Thoracic aorta (tissue), 2 donors: ENCODE results near the gene SLC5A8. TPM values are rescaled to one million over a fixed set of nuclear protein-coding genes. Genes with fewer than 3 reads are reported as not detected.

Experiments
- ATAC-seq: fragments of 150-250 bp; one replicate; pipeline ENCODE4 v1.8.0; 2017; ENCODE audit warnings: low read depth; ENCODE audit not compliant: insufficient number of reproducible peaks, low FRiP score
- DNase-seq: peaks from one replicate; pipeline ENCODE4 v3.0.0-alpha.2; 2020; ENCODE audit warnings: low spot score
- H3K27ac ChIP-seq, 2 donors: fragments of 200-600 bp; sonication (generic); 1 replicate in 1 of 2; 2 replicates in 1 of 2; pipeline ENCODE4 v1.5.1; 2016; ENCODE audit warnings: mild to moderate bottlenecking in 2 of 2, moderate library complexity in 2 of 2
- H3K27me3 ChIP-seq: fragments of 200-600 bp; sonication (generic); replicated peaks from 2 replicates; pipeline ENCODE4 v1.6.0; 2016; ENCODE audit warnings: mild to moderate bottlenecking; ENCODE audit not compliant: insufficient read depth
- H3K36me3 ChIP-seq: fragments of 200-600 bp; sonication (generic); one replicate; pipeline ENCODE4 v1.5.1; 2016
- H3K4me1 ChIP-seq, 2 donors: fragments of 200-600 bp; sonication (generic); 1 replicate in 1 of 2; 2 replicates in 1 of 2; pipeline versions ENCODE4 v1.5.1 to v1.6.0; 2016; ENCODE audit warnings: low read depth in 2 of 2, mild to moderate bottlenecking in 1 of 2; ENCODE audit not compliant: control insufficient read depth in 1 of 2
- H3K4me3 ChIP-seq: fragments of 200-600 bp; sonication (generic); 2 replicates; pipeline ENCODE4 v1.5.1; 2016; ENCODE audit warnings: mild to moderate bottlenecking
- H3K9me3 ChIP-seq: fragments of 200-600 bp; sonication (generic); 2 replicates; pipeline ENCODE4 v1.5.1; 2016
- CTCF ChIP-seq: fragments of 200-600 bp; sonication (generic); IDR thresholded peaks from one replicate; pipeline ENCODE4 v1.5.1; 2019; ENCODE audit warnings: antibody characterized with exemption
- total RNA-seq, 2 donors: library from RNA; depleted of rRNA; stranded (reverse); fragments of >200 nt; gene quantifications; one replicate each; pipeline versions ENCODE4 v1.1.0 to v1.2.3, GENCODE V29; 2016

SLC5A8 gene
- total RNA-seq, 2 donors from 2014 or later: not detected

GRCh38 chr12:101174541-101174940, 35.5 kb downstream of the SLC5A8 start:
- H3K27ac ChIP-seq: no peak overlapping the region
- H3K36me3 ChIP-seq: no peaks in the 10 kb centered on the region
- TF ChIP-seq CTCF: no peak
- no peaks in the 10 kb centered on the region for H3K27me3 ChIP-seq
- ATAC-seq (no peak), DNase-seq (no peak)
- H3K4me1 ChIP-seq: no peaks in the 10 kb centered on the region
- H3K9me3 ChIP-seq: no peaks in the 10 kb centered on the region
- H3K4me3 ChIP-seq: no peak overlapping the region

GRCh38 chr12:101173197-101173749, 36.8 kb downstream of the SLC5A8 start:
- Histone ChIP-seq H3K27me3 (no peaks in the 10 kb centered on the region), H3K9me3 (no peaks in the 10 kb centered on the region), H3K36me3 (no peaks in the 10 kb centered on the region), H3K27ac (no peak overlapping the region), H3K4me1 (no peaks in the 10 kb centered on the region), H3K4me3 (no peak overlapping the region)
- ATAC-seq (no peak), DNase-seq (no peak)
- TF ChIP-seq CTCF: no peak

GRCh38 chr12:101172316-101172715, 37.7 kb downstream of the SLC5A8 start:
- Histone ChIP-seq H3K4me1 (no peaks in the 10 kb centered on the region), H3K27me3 (no peaks in the 10 kb centered on the region), H3K4me3 (no peak overlapping the region), H3K9me3 (no peaks in the 10 kb centered on the region), H3K27ac (no peak overlapping the region), H3K36me3 (no peaks in the 10 kb centered on the region)
- ATAC-seq (no peak), DNase-seq (no peak)
- no peak for TF ChIP-seq CTCF

- DNase-seq (no peak), ATAC-seq (no peak)
- TF ChIP-seq CTCF: no peak
- Histone ChIP-seq H3K27ac (no peak overlapping the region), H3K36me3 (no peaks in the 10 kb centered on the region), H3K27me3 (no peaks in the 10 kb centered on the region), H3K9me3 (no peaks in the 10 kb centered on the region), H3K4me1 (no peaks in the 10 kb centered on the region), H3K4me3 (no peak overlapping the region)
These were observed 42.0 kb downstream of the SLC5A8 start for GRCh38 chr12:101168001-101168400.

GRCh38 chr12:101166866-101167265, 43.2 kb downstream of the SLC5A8 start:
- Histone ChIP-seq H3K27me3 (no peaks in the 10 kb centered on the region), H3K4me3 (no peak overlapping the region), H3K27ac (no peak overlapping the region), H3K4me1 (no peaks in the 10 kb centered on the region), H3K36me3 (no peaks in the 10 kb centered on the region), H3K9me3 (no peaks in the 10 kb centered on the region)
- no peak for DNase-seq
- TF ChIP-seq CTCF: no peak
- no peak for ATAC-seq
